Activated T-cell treated with anti-CD3 and anti-CD28 coated beads for 24 hours (primary cell): ENCODE data around the gene EDEM1.
"Not testable (repeated sequence)": the region's sequence is repeated elsewhere in the genome, so short reads cannot be mapped to it uniquely, and the experiment has no call there.

Experiments
- DNase-seq: peaks from one replicate; pipeline ENCODE4 v3.0.0-alpha.2; 2020; ENCODE audit warnings: low read depth

Gene EDEM1

DNA sequence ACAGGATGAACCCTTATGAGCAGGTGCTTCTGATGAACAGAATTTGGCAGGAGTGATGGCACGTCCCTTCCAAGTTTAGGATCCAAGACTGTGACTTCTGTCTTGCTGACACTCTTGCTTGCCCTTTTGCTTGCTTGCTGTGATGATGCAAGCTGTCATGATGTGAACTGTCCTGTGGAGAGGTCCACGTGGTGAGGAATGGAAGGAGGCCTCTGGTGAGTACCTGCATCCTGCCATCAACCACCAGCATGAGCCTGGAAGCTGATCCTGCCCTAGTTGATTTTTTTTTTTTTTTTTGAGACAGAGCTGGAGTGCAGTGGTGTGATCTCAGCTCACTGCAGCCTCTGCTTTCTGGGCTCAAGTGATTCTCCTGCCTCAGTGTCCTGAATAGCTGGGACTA is 45.5 kb downstream of the EDEM1 start:
- DNase-seq = no peak

DNA sequence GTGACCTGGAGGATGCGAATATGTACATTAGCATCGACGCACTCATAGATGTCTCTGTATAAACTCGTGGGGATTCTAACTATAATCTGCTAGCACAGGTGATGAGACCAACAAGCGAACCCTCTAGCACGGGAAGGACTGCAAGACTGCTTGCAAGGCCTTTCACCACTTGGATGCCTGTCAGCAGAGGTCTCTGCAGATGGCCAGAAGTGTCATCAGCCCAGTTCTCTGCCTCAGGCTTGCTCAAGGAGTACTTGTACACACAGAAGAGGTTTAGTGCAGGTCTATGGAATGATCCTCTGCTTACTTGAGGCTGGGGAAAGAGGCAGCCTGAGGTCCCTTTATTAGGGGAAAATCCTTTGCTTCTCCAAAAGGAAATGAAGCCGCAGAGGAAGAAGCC is 48.1 kb downstream of the EDEM1 start:
- DNase-seq = no peak

GRCh38 chr3:5238545-5238944 is 51.0 kb downstream of the EDEM1 start:
- no peak for DNase-seq

- no peak for DNase-seq
Measured at GRCh38 chr3:5239602-5240001, 52.1 kb downstream of the EDEM1 start.

DNA sequence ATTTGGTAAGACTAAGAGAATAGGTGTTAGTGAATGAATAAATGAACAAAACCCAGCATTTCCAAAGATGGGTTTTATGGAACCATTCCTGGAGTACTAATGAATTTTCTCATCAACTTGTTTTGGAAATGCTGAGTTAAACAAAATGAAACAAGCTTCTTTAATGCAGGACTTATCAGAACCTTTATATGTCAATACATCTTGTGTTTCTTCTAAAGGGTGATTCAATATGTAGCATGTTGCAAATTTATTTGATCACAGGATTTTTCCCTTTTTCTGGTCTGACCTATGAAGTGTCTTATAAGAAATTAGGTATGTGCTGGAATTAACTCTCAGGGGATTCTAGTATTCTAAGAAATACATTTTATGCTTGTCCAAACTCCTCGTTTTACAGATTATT is 53.2 kb downstream of the EDEM1 start:
- DNase-seq = no peak

- DNase-seq = not testable (repeated sequence)
Measured at GRCh38 chr3:5242785-5243184, 55.3 kb downstream of the EDEM1 start.

DNA sequence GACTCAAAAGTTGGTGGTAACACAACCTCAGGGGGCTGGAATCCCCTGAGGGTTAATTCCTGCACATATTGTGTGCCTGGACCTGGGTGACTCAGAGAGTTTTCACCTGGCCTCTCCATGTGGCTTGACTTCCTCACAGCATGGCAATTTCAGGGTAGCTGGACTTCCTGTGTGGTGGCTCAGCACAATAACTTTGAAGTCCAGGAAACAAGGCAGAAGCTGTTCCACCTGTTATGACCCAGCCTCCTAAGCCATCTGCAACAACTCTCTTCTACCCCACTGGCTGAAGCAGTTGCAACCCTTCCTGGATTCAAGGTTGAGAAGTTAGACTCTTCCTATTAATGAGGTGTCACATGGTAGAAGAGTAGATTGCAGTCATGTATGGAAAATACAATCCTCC is 58.4 kb downstream of the EDEM1 start:
- no peak for DNase-seq

- no peak for DNase-seq
Measured at GRCh38 chr3:5248822-5249221, 61.3 kb downstream of the EDEM1 start.

DNA sequence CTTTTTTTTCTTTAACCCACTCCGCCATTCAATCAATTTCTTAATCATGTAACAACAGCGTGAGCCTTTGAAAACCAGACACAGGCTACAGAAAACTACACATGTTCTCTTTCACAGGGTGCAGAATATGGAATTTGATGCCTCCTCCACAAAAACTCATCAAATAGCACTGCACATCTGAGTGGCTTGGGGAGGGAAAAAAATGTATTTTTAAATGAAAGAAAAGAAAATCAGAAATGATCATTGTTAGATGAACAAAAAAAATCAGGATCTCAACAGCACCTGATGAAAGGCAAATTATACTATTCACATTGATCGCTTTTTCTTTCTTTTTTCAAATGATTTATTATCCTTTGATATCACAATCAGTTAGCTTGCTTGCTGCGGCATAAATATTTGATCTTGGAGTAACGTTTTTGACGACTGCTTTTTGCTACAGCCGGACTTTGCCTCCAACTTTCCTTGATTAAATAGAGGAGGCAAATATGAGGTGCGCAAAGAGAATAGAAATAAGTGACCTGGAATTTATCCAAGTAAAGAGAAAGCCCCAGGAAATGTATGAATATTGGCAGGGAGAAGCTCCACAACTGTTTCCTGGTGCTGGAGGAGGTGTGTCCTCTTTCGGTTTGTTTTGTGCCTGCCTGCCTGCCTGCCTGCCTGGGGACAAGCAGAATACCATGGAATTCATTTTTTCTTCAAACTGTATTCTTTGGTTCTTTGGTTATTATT is 63.1 kb downstream of the EDEM1 start:
- DNase-seq = no peak

- DNase-seq = no peak
Measured at GRCh38 chr3:5251196-5251583, 63.7 kb downstream of the EDEM1 start.

GRCh38 chr3:5252131-5252530 is 64.6 kb downstream of the EDEM1 start:
- DNase-seq = no peak

- no peak for DNase-seq
Measured at GRCh38 chr3:5254281-5255048, 67.0 kb downstream of the EDEM1 start.

DNA sequence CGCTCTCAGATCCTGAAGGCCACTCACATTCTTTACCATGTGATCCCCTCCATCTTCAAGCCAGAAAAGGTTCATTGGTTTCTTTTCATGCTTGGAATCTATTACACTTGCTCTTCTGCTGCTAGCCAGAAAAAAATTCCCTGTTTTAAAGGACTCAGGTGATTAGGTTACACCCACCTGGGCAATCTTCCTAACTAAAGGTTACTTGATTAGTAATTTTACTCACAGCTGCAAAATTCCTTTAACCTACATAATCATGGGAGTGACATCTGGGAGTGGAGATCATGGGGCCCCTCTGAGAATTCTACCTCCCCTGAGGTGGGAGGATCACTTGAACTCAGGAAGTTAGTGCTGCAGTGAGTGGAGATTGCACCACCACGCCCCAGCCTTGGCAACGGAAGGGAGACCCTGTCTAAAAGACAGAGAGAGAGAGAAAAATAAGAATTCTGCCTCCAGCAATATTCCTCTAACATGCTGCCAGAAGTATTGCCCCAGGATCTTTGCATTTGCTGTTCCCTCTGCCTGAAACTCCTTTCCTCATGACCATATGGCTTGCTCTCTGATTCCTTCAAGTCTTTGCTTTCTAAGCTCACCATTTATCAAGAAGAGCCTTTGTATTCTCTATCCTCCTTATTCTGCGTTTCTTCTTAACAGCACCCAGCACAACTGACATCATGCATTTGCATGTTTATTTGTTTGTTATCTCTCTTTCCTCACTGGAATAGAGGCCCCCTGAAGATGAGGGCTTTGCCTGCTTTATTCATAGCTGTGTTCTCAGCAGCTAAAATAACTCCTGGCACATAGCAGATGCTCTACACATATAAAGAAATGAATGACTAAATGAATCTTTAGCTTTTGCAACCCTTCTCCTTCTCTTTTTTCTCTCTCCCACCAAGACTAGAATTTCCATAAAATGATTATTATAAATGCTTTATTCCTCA is 68.2 kb downstream of the EDEM1 start:
- DNase-seq = no peak

GRCh38 chr3:5258526-5258925 is 71.0 kb downstream of the EDEM1 start:
- no peak for DNase-seq

GRCh38 chr3:5260992-5261501 is 73.5 kb downstream of the EDEM1 start:
- no peak for DNase-seq

- DNase-seq = no peak
Measured at GRCh38 chr3:5262507-5262906, 75.0 kb downstream of the EDEM1 start.

DNA sequence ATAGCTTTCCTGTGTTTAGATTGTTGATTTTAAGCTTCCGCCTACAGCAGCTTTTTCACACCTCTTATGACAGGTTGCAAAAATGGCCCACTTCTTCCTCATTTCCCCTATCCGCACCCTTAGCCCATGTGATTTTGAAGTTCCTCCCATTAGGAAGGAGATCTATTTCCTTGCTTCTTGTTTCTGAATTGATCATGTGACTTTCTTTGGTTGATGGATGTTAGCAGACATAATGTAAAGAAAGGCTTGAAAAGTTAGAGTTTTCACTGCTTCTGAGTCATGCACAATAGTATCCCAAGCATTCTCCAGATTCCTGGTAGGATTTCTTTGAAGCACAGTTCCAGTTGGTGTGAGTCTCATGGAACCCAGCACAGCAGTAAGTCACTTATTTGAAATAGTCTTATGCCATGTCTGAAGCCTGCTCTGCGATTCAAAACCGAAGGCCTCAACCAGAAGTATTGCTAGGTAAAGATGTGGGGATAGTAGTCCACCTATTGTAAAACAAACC is 76.6 kb downstream of the EDEM1 start:
- DNase-seq = no peak

DNA sequence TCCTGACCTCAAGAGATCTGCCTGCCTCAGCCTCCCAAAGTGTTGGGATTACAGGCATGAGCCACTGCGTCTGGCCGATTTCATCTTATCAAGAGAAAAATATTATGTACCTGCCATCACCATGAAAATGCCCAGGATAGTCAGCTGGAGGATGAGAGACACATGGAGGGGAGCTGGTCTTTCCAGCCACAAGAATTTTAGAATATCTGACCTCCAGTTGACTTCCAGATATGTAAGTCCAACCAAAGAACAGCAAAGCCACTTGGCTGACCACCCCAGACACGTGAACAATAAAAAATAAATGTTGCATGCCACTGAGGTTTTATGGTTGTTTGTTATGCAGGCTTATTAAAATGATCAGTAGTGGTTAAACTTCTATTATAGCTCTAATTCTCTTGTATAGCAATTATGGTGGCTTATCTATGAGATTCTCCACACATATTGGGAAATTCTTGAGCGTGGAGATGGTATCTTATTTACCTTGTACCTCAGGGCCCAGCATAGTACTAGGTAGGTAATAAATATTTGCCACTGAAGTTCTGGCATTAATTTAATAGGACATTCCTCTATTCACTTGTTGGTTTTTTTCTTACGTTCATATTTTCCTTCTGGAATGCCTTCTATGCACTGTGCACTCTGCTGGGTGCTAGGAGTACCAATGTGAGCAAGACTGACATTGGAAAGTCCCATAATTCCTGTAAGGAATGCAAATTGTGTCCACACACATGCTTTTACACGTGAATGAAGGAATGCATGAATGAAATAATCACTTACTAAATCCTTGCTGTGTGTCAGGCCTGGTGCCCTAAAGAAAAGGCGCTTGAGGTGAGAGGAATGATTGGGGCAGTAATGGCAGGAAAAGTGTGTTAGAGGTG is 77.6 kb downstream of the EDEM1 start:
- DNase-seq = no peak

GRCh38 chr3:5267252-5267651 is 79.7 kb downstream of the EDEM1 start:
- no peak for DNase-seq

- no peak for DNase-seq
Measured at GRCh38 chr3:5267889-5268288, 80.4 kb downstream of the EDEM1 start.
